Suppressor macrophage (primary cell): ENCODE results near the gene VEGFC.

Experiments
- DNase-seq, 4 experiments: peaks; one replicate each; pipeline ENCODE4 v3.0.0-alpha.2; 2020 to 2022

The VEGFC gene

GRCh38 chr4:176671532-176671931 lies 121.2 kb downstream of the VEGFC start:
- peak in 1 of 4 experiments; percentile 1 for DNase-seq

- DNase-seq: no peak
Measured at GRCh38 chr4:176668324-176668723, 124.4 kb downstream of the VEGFC start.

- DNase-seq: no peak
Measured at GRCh38 chr4:176664964-176665363, 127.8 kb downstream of the VEGFC start.

- no peak for DNase-seq
Measured at GRCh38 chr4:176660561-176660960, 132.2 kb downstream of the VEGFC start.

GRCh38 chr4:176656108-176656507 lies 136.6 kb downstream of the VEGFC start:
- DNase-seq: no peak

GRCh38 chr4:176654565-176655216 lies 138.0 kb downstream of the VEGFC start:
- DNase-seq: no peak

- no peak for DNase-seq
Measured at GRCh38 chr4:176653401-176654220, 139.1 kb downstream of the VEGFC start.

- no peak for DNase-seq
Measured at GRCh38 chr4:176646311-176646710, 146.4 kb downstream of the VEGFC start.

- no peak for DNase-seq
Measured at GRCh38 chr4:176645246-176645960, 147.3 kb downstream of the VEGFC start.

GRCh38 chr4:176642472-176642871 lies 150.2 kb downstream of the VEGFC start:
- DNase-seq: no peak

GRCh38 chr4:176641237-176641636 lies 151.5 kb downstream of the VEGFC start:
- no peak for DNase-seq

- no peak for DNase-seq
Measured at GRCh38 chr4:176638992-176639391, 153.7 kb downstream of the VEGFC start.

GRCh38 chr4:176636292-176636691 lies 156.4 kb downstream of the VEGFC start:
- no peak for DNase-seq

GRCh38 chr4:176635372-176636261 lies 157.1 kb downstream of the VEGFC start:
- DNase-seq: no peak
